GM12874 (cell line): ENCODE measurements around the gene DNLZ.

Experiments used
- CTCF ChIP-seq: IDR thresholded peaks from 2 replicates; pipeline ENCODE4 v1.5.1; 2011; ENCODE audit warnings: low read depth, mild to moderate bottlenecking, control low read depth, low read length, moderate library complexity; ENCODE audit not compliant: insufficient read depth

The DNLZ gene

GRCh38 chr9:136341042-136341655 is 22.4 kb downstream of the DNLZ start:
- no peak for TF ChIP-seq CTCF

GRCh38 chr9:136340356-136341041 is 23.0 kb downstream of the DNLZ start:
- TF ChIP-seq CTCF, result no peak

GRCh38 chr9:136339958-136340310 is 23.6 kb downstream of the DNLZ start:
- no peak for TF ChIP-seq CTCF

- TF ChIP-seq CTCF, result peak; percentile 88
Observed at GRCh38 chr9:136339173-136339957, 24.2 kb downstream of the DNLZ start.

- no peak for TF ChIP-seq CTCF
Observed at GRCh38 chr9:136338511-136338910, 25.0 kb downstream of the DNLZ start.

- TF ChIP-seq CTCF, result no peak
Observed at GRCh38 chr9:136337416-136338395, 25.8 kb downstream of the DNLZ start.
